Esophagus squamous epithelium (tissue), 5 donors: ENCODE measurements around the gene PJA1. TPM values are rescaled to one million over a fixed set of nuclear protein-coding genes. Genes with fewer than 3 reads are reported as not detected.

ENCODE experiments used
- DNase-seq: peaks from one replicate; lab custom pipeline; 2025; lab: John Stamatoyannopoulos, UW
- H3K27ac ChIP-seq, 4 donors: fragments of 200-600 bp; sonication (generic); one replicate each; pipeline ENCODE4 v1.5.1; 2016 to 2019; ENCODE audit warnings: mild to moderate bottlenecking in 1 of 4
- H3K27me3 ChIP-seq, 4 donors: fragments of 200-600 bp; sonication (generic); 1 replicate in 3 of 4; 2 replicates in 1 of 4; pipeline versions ENCODE4 v1.5.1 to v1.6.0; 2017 to 2021; ENCODE audit warnings: antibody characterized with exemption in 1 of 4
- H3K36me3 ChIP-seq, 3 donors: fragments of 200-600 bp; sonication (generic); one replicate each; pipeline ENCODE4 v1.5.1; 2016 to 2019
- H3K4me1 ChIP-seq, 3 donors: fragments of 200-600 bp; sonication (generic); one replicate each; pipeline ENCODE4 v1.5.1; 2017 to 2019
- H3K4me3 ChIP-seq, 4 donors: fragments of 200-600 bp; sonication (generic); 1 replicate in 3 of 4; 2 replicates in 1 of 4; pipeline ENCODE4 v1.5.1; 2016 to 2019; ENCODE audit warnings: mild to moderate bottlenecking in 2 of 4, moderate library complexity in 1 of 4
- H3K9me3 ChIP-seq, 3 donors: fragments of 200-600 bp; sonication (generic); one replicate each; pipeline ENCODE4 v1.5.1; 2016 to 2019
- CTCF ChIP-seq, 6 experiments: fragments of 450-650 bp in 4 of 6; fragments of 200-600 bp in 2 of 6; sonication (generic) in 2 of 6; IDR thresholded peaks; one replicate each; pipeline ENCODE4 v1.5.1; 2016 to 2019; ENCODE audit warnings: antibody characterized with exemption in 6 of 6, mild to moderate bottlenecking in 4 of 6, moderate library complexity in 4 of 6
- POLR2A ChIP-seq, 4 donors: fragments of 450-650 bp; IDR thresholded peaks; one replicate each; pipeline ENCODE4 v1.6.1; 2017; ENCODE audit warnings: antibody characterized with exemption in 4 of 4, mild to moderate bottlenecking in 4 of 4, moderate library complexity in 3 of 4
- WGBS, 2 donors: methylation state at CpG; one replicate each; pipeline ENCODE4 v1.1.5; 2018; 5-methylcytosine and 5-hydroxymethylcytosine counted together
- intact Hi-C: fragments of 100-400 bp; cut with DNase I; formaldehyde crosslinking; loops from one replicate; pipeline ENCODE4 v1.15.0; 2022
- total RNA-seq, 4 donors: library from RNA; depleted of rRNA; stranded (reverse); fragments of >200 nt; gene quantifications; one replicate each; pipeline ENCODE4 v1.1.0, GENCODE V29; 2016
- donor health status: DM: yes; HTN: yes; CAD: no.

Gene PJA1
- total RNA-seq, 4 donors from 2014 or later, result 7.5 to 24.2 (median 15.8) TPM

DNA sequence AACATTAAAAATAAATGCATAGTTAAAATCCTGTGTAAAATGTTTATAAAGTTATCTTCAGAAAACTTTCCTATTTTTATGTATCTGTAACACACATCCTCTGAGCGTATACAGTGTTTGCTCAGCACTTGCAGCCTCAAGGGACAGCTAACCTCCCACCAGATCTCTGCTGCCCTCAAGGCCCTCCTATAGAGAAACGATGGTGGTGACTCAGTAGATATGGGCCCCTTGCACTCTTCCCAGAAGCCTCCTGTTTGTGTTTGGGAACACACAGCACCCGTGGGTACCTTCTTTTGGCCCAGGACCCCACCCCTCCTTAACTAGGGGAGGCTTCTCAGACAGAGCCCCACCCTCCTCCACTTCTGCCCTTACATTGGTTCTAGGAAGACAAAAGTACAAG, 26.7 kb downstream of the PJA1 start:
- WGBS, 2 donors, result 44 to 50% methylated on average over 3 of the region's 3 CpGs
- no peak for DNase-seq
- H3K4me3 ChIP-seq, result no peak overlapping the region
- H3K27ac ChIP-seq, result no peak overlapping the region
- peaks cover 0 to 15% (median 0%) of the 10 kb centered on the region in 3 donors for H3K4me1 ChIP-seq
- TF ChIP-seq CTCF (IDR thresholded peaks at IDR 0.05), result no peak
- TF ChIP-seq POLR2A (IDR thresholded peaks at IDR 0.05), result no peak
- no peaks in the 10 kb centered on the region for H3K27me3 ChIP-seq
- H3K9me3 ChIP-seq, result no peaks in the 10 kb centered on the region
- intact Hi-C loops, result no loop called here
- no peaks in the 10 kb centered on the region for H3K36me3 ChIP-seq

DNA sequence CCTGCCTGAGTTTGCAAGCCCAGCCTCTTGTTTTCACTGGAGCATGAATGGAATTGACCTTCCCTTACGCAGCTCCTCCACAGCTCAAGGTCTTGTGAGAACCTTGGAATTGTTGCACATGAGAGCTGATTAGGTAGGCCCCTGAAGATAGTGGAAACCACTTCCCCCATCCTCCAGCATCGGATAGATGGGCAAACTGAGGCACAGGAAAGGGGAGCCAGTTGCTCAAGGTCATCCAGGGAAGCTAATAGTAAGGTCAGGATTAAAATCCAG, 27.2 kb downstream of the PJA1 start:
- Histone ChIP-seq H3K27ac (peak overlapping the region in 2 of 4 donors; percentile 62 to 71), H3K4me3 (no peak overlapping the region), H3K27me3 (no peaks in the 10 kb centered on the region), H3K4me1 (peaks cover 0 to 15% (median 0%) of the 10 kb centered on the region in 3 donors), H3K36me3 (no peaks in the 10 kb centered on the region), H3K9me3 (no peaks in the 10 kb centered on the region)
- TF ChIP-seq CTCF (IDR thresholded peaks at IDR 0.05) (no peak), POLR2A (IDR thresholded peaks at IDR 0.05) (no peak)
- no peak for DNase-seq
- whole genome bisulfite sequencing, 2 donors, result 92% methylated on average over 2 of the region's 2 CpGs; no CpG with 5 or more reads in 1 of the 2 donors
- intact Hi-C loops, result no loop called here

DNA sequence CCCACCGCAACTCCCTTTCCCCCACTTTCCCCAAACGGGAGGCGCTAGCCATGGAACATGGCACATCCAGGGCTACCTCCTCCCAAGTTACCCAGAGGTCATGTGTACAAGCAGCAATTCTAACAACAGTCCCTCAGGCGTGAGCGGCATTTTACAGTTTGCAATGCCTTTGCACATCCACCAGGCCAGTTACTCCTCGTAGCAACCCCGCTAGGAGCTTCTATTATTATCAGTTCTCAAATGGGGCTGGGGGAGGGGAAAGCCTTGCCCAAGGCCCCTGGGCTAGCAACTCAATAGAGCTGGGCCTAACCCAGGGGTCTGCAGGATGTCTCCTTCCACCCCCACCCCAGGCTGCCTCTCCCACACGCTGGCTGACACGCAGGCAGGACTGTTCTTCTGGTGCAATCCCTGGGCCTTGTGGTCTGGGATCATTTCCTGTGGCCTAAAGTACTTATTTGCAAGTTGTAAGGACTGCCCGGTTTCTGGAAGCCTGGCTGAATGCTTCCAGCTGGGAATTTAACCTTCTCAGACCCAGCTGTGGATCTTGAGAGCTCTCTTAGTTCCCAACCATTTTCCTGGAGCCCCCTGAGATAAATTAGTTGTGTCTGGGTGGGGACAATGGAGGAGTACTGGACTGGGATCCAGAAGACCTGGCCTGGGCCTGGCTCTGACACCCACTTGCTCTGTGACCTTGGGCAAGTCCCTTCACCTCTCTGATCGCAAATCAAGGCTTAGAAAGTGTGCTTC, 27.7 kb downstream of the PJA1 start:
- H3K36me3 ChIP-seq, result no peaks in the 10 kb centered on the region
- H3K9me3 ChIP-seq, result no peaks in the 10 kb centered on the region
- peaks cover 0 to 10% (median 0%) of the 10 kb centered on the region in 3 donors for H3K4me1 ChIP-seq
- no peak for DNase-seq
- TF ChIP-seq CTCF (IDR thresholded peaks at IDR 0.05) (no peak), POLR2A (IDR thresholded peaks at IDR 0.05) (no peak)
- 47 to 100% methylated on average over 1 to 2 of the region's 11 CpGs for WGBS, 2 donors
- intact Hi-C loops, result no loop called here
- H3K27ac ChIP-seq, result peak overlapping the region; percentile 19 to 71 (median 52)
- peak overlapping the region in 2 of 4 donors; percentile 20 to 30 for H3K4me3 ChIP-seq
- no peaks in the 10 kb centered on the region for H3K27me3 ChIP-seq

- H3K27me3 ChIP-seq, result no peaks in the 10 kb centered on the region
- peak overlapping the region in 3 of 4 donors; percentile 20 to 47 (median 30) for H3K4me3 ChIP-seq
- peak overlapping the region; percentile 19 to 71 (median 52) for H3K27ac ChIP-seq
- WGBS, 2 donors, result 50% methylated on average over 1 of the region's 42 CpGs; no CpG with 5 or more reads in 1 of the 2 donors
- intact Hi-C loops, result no loop called here
- DNase-seq, result no peak
- no peaks in the 10 kb centered on the region for H3K9me3 ChIP-seq
- TF ChIP-seq CTCF (IDR thresholded peaks at IDR 0.05), result no peak
- no peak for TF ChIP-seq POLR2A (IDR thresholded peaks at IDR 0.05)
- peaks cover 0 to 5% (median 0%) of the 10 kb centered on the region in 3 donors for H3K4me1 ChIP-seq
- H3K36me3 ChIP-seq, result no peaks in the 10 kb centered on the region
Measured at GRCh38 chrX:69136546-69137331, 28.5 kb downstream of the PJA1 start.
